Esophagus muscularis mucosa (tissue), 3 donors: Measurements from ENCODE around the gene MMP24OS.

ENCODE experiments used
- POLR2A ChIP-seq: fragments of 450-650 bp; IDR thresholded peaks from one replicate; pipeline ENCODE4 v1.6.1; 2017; ENCODE audit warnings: antibody characterized with exemption, moderate library complexity, mild to moderate bottlenecking, low read depth
- TF ChIP-seq, protein P1 (sequence below), 3 experiments: fragments of 200-600 bp in 2 of 3; fragments of 450-650 bp in 1 of 3; sonication (generic) in 2 of 3; IDR thresholded peaks; one replicate each; pipeline ENCODE4 v1.5.1; 2017 to 2019; ENCODE audit warnings: antibody characterized with exemption in 3 of 3, mild to moderate bottlenecking in 2 of 3, moderate library complexity in 1 of 3

DNA sequence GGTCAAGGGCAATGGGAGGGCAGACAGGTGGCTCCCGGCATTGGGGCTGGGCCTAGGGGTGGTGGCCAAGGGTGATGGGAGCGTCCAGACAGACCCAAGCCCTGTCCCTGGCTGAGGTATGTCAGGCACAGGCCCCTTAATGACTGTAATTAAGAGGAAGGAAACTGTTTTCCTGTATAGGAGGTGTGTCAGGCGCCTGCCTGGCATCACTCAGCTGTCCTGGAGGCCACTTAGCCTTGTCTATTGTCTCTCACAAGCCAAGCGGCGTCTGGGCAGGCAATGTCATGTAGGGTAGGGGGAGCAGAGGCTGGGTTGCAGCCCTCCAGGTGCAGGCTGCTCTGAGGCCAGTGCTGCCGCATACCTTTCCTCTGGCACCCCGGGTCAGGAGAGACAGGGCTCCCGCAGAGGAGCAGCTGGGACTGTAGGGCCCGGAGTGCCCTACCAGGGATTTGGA lies 18.2 kb upstream of the MMP24OS start:
- TF ChIP-seq, protein P1, sequence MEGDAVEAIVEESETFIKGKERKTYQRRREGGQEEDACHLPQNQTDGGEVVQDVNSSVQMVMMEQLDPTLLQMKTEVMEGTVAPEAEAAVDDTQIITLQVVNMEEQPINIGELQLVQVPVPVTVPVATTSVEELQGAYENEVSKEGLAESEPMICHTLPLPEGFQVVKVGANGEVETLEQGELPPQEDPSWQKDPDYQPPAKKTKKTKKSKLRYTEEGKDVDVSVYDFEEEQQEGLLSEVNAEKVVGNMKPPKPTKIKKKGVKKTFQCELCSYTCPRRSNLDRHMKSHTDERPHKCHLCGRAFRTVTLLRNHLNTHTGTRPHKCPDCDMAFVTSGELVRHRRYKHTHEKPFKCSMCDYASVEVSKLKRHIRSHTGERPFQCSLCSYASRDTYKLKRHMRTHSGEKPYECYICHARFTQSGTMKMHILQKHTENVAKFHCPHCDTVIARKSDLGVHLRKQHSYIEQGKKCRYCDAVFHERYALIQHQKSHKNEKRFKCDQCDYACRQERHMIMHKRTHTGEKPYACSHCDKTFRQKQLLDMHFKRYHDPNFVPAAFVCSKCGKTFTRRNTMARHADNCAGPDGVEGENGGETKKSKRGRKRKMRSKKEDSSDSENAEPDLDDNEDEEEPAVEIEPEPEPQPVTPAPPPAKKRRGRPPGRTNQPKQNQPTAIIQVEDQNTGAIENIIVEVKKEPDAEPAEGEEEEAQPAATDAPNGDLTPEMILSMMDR (IDR thresholded peaks at IDR 0.05): no peak
- TF ChIP-seq POLR2A: no peak
